HG03039 (cell line): ENCODE measurements around the gene NUDCD3.

ENCODE experiments used
- ATAC-seq: cut with Tn5 transposase; IDR thresholded peaks from one replicate; pipeline ENCODE4 v1.9.1; 2021; ENCODE audit warnings: mild to moderate bottlenecking, moderate library complexity; ENCODE audit not compliant: unreplicated experiment

Gene NUDCD3

DNA sequence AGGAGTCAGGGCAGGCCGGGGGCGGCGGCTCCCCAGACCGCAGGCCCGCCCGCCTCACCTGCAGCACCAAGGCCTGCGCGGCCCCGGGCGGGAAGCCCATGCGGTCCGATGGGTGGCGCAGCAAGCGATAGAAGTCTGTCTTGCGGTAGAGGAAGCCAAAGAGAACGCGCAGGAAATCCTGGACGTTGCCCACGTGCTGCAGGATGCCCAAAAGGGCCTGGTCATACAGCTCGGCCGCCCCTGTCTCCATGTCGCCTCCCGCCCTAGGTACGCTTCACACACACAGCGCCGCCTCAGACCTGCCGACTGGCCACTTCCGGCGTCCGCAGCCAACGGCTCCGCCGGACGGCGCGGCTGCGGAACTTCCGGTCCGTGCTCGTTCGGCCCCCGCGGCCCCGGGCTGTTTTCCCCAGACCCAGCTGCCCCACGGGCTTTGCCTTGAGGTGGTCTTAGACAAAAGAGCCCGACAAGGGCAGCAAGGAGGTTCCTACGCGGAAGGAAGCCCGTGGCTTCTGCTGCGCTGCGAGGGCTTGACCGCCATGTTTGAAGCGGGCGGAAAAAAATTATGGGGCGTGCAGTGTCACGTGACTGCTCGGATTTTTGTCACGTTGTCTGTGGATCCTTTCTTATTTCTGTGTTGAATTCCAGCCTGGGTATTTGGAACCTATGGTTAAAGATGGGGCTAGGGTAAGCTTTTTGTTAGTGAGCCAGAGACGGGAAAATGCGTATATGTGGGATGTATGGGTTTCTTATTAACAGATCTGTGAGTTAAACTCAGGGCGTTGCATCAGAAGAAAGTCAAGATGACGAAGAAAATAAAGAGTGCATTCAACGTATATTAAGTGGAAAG, at the start of gene NUDCD3:
TSS of gene NUDCD3 (minus strand) at position 308 of the 850 bp plus-strand sequence. CDS start at position 250, 58 bp downstream.
- ATAC-seq = peak; percentile 93

DNA sequence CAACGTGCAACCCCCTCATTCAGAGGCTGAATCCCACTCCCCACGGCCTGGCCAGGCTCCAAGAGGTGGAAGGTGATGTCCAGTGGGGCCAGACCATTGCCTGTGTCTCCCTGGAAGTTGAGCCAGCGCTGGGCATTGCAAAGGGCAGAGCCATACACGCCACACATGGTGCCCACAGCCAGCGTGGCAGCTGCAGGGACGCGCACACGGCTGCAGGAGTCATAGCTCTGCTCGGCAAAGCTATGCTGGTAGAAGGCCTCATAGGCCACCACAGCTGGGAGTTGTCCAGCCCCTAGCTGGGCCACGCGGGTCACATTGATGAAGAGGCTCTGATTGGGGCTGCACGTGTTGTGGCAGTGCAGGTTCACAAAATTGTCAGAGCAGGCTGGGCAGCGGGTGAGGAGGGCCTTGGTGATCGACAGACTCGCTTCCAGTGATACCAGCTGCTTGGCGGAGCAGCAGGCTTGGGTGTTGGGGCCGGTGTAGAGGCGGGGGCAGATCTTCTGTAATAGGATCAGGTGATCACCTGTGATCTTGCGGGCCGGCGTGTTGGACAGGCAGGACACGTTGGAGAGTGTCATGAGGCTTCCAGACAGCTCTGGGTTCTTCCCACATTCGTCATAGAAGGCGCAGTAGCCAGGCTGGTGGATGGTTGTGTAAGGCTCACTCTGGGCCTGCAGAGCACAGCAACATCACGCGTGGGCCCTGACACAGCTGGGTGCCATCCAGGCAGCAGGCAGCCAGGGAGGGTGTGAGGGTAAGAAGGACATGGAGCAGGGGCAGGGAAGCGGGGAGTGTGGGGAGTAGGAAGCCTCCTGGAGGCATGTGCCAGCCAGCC, 49.4 kb upstream of the NUDCD3 start:
- no peak for ATAC-seq

DNA sequence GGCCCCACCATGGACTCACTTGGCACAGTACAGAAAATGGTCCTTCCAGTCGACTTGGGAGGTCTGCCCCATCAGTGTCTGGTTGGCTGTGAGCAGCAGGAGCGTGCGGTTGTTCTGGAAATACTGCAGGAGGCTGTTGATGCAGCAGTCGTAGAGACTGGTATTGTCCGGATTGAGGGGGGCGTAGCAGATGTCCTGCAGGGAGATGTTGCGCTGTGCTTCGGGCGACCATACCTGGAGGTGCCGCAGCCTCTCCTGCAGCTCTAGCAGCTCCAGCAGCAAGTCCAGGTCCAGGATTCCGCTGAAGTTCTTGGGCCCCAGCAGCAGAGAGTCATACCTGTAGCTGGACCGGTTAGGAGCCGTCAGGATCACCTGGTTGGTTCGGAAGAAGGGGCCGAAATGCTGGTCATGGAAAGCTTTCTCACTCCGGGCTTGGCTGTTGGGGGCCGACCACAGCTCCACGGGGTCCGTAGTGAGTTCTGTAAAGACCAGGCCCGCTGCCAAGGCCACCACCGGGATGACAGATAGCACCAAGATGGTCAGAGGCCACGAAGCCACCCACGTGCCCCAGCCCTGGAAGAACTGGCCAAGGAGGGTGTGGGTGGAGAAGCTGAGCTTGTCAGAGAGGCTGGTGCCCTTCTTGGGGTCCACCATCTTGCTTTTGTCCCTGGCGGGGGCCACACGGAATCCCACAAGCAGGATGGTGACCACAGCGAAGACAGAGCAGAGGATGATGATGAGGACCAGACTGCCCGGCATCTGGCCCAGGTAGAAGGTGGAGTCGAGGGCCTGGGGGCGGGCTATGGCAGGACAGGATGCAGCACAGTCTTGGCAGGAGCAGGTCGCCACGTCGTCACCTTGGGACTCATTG, 48.6 kb upstream of the NUDCD3 start:
- no peak for ATAC-seq

DNA sequence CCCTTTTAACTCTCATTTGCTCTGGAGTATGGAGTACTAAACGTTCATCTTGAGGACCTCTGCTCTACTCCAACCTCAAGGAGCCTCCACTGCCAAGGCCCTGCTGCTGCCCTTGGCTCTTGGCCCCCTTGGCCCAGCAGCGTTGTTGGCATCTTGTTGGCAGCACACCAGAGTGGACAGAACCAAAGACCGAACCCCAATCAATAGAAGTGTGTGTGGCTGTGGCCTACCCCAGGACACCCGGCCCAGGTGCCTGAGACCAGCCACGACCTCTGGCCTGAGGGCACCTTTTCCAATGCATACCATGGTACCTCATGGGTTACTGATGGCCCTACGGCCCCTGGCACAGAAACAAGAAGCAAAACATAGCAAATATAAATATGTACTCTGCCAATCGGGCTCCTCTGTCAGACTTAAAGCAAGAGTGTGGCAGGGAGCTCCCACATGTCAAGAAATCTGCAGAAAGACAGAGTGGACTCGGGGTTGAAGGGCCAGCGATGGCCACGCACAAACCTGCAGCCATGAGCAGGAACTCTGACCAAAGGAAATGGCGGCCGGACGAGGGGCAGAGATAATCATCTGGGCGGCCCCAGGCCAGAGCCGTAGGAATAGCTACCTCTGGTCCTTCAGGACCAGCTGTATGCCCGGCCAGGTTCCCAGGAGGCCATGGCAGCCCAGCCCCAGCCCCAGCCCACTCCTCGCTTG, 47.8 kb upstream of the NUDCD3 start:
- ATAC-seq = no peak

DNA sequence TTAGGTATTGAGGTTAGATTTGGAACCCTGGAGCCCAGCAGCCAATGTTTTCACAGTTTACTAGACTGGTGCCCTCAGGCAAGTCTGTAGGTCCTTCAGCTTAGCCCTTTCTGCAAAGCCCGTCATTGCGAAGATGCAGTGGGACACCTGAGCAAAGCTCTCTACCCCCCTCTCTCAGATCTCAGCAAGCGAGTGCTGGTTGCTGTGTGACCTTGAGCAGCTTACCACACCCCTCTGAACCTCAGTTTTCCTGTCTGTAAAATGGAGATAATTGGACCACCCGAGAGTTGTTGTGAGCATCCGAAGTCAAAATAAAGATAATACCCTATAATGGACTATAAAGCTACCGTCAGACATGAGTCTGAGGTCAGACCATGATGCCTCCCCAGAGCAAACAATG, 47.0 kb upstream of the NUDCD3 start:
- no peak for ATAC-seq

DNA sequence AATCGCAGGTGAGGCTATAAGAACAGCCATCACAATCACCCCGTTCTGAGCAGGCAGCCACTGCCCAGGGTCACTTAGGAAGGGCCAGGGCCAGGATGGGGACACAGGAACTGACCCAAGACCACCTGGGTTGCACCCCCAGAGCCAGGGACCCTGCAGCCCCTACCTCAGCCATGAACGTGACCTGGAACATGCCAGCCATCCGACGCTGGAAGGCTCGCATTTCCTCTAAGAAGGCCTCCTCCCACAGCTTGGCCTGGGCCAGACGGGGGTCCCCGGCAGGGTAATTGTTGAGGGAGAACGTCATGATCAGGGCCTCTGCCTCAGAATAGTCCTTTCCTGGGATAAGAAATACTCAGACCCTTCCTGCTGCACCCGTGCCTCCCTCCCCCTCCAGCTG, 45.6 kb upstream of the NUDCD3 start:
- no peak for ATAC-seq

DNA sequence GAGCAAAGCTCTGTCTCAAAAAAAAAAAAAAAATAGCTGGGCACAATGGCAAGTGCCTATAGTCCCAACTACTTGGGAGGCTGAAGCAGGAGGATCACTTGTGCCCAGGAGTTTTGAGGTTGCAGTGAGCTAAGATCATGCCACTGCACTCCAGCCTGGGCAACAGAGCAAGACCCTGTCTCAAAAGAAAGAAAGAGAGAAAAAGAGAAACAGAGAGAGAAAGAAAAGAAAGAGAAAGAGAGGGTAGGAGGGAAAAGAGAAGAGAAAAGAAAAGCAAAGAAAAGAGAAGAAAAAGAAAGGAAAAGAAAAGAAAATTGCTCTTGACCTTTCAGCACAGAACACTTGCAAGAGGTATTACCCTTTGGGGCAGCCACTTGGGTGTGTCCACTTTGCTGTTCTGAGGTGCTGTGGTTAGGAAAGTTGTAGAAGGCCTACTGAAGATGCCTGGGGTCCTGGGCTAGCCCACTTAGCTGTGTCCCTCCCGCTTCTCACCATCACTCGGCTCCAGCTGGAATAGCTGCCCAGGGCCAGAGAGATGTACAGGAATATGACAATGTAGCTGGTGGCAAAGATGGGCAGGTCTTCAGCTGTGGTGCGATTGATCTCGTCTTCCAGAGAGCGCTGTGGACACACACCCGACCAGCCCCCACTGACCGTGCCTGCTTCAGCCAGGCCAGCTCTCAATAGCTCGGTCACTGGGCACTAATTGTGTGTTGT, 45.0 kb upstream of the NUDCD3 start:
- no peak for ATAC-seq

DNA sequence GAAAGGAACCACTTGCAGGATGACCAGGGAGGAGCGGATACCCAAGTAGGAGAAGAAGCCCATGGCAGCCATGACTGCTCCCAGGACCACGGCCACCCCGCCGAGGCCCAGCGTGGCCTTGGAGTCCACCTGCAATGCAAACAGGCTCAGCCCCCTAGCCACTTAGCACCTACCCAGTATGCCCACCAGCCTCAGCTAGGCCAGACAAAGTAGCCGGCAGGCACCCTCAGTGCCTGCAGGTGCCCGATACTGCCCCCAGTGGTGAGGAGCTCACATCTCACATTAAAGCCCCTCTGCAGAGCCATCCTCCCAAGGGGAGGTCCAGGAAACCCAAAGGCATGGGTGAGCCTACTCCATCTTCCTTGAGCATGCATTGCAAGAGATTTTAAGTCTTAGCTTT, 44.0 kb upstream of the NUDCD3 start:
- ATAC-seq = no peak

DNA sequence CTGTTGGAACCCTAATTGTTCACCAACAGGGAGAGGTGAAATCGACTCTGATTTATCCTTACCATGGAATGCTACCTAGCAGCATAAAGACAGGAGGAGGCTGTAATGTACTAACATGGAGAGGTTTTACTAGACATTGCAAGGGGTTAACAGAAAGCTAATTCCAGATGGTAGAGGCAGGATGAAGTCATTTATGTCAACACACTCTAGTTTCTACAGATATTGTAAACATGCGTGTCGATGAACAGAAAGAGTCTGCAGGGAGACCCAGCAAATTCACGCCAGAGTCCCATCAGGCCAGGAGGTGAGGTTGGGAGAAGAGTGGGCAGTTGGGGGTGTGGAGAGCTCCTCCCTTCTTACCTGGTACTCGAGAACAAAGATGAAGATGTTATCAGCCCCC, 43.6 kb upstream of the NUDCD3 start:
- no peak for ATAC-seq

DNA sequence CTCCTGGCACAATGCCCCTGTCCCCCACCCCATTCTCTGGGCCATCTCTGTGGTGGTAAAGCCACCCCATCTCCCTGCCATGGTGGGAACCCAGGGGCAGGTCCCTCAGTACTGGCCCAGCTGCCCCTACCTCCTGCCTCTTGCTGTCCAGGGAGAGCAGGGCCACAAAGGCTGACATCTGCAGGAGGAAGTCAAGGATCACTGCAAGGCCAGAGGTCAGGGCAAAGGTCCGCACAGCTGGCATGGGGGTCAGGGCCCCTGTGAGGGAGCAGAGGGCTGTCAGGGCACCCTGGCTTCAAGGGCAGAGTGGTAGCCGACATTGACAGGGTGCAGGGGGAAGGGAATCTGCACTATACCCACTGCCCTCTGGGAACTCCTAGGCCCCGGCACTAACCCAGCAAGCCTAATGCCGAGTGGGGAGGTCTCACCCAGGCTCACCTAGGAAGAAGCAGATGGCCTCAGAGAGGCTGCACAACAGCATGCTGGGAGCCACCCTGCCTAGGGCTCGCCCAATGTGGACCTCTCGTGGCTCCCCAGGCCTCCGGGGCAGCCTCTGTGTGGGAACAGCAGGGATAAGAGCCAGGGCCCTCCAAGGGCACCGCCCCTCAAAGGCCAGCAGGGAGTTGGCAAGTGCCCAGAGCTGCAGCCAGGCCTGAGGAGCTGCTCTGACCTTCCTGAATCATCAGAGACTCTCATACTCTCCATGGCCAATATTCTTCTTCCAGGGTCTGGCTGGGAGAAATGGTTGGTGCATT, 43.0 kb upstream of the NUDCD3 start:
- no peak for ATAC-seq

DNA sequence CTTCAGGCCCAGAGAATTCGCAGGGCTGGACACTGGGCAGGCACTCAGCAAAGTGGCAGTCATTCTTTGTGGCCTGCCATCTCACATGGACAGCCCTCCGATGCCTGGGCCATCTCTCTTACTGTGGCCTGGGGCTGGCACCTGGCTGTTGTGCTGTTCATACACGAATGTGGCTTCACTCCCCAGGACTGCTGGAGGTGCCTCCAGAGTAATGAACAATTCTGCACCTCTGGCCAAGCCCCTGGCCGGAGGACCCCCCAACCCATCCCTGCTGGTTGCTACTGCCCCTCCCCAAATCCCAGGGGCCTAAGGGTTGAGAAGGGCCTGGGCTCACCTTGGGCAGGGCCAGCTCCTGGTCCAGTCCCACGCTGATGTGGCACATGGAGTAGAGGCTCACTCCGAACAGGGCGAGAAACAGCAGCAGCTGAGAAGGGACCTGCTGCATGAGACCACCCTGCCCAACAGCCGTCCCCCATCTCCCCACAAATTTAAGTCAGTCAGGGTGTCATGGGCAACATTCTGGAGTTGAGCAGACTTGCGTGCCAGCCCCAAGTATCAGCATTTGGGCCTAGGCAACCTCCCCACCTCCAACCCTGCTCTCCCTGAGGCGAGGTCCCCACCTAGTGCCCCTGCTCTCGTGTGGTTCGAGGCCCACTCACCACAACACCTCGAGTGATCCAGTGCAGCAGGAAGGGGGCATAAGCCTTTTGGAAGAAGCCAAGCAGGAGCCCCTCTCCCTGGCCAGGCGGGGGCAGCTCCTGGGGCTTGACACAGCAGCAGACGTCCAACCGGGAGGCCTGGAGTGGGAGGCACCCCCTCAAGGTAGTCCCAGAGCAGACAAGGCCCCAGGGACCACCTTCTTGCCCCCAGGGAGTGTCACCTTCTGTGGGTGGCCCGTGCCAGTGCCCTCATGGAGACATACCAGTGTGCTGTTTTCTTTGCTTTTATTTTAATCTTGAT, 41.2 kb upstream of the NUDCD3 start:
- no peak for ATAC-seq

DNA sequence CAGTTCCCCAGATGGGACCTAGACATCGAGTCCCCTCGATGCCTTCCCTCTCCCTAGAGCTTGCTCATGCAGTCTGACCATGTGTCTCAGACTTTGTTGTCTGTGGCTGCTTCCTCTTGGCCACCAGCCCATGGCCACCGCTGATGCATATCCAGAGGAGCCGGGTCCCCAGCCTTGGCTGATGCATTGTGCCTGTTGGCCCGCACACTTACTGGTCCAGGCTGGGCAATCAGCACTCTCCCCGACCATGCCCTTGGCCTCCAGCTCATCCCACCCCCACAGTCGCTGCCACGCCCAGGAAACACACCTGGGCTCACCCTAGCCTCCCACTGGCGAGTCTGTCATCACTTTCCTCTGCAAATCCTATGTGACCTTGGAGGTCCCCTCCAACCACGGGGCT, 40.5 kb upstream of the NUDCD3 start:
- ATAC-seq = no peak

DNA sequence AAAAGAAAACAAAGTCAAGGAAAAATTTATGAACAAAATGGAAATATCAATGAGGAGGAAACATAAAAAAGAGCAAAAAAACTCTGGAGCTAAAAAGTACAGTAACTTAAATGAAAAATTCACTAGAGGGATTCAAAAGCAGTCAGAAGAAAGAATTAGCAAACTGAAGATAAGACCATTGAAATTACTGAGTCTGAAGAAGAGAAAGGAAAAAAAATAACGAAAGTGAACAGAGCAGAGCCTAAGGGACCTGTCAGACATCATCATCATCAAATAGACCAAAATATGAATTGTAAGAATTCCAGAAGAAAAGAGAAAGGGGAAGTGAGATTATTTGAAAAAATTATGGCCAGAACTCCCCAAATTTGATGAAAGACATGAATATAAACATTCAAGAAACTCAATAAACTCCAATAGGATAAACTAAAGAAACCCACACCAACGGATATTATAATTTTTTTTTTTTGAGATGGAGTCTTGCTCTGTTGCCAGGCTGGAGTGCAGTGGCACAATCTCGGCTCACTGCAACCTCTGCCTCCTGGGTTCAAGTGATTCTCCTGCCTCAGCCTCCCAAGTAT, 34.4 kb upstream of the NUDCD3 start:
- ATAC-seq = no peak

DNA sequence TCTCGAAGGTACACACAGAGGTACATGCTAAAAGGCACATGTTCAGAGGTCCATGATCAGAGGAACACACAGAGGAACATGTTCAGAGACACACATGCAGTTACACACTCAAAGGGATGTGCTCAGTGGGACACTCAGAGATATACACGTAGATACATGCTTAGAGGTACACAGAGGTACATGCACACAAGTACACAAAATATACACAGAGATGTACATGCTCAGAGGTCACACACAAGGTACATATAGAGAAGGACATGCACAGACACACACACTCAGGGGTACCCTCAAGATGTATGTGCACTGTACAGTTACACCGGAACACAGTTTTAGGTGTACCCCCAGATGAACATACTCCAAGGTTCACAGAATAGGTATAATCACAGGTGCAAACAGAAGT, 31.9 kb upstream of the NUDCD3 start:
- ATAC-seq = no peak

DNA sequence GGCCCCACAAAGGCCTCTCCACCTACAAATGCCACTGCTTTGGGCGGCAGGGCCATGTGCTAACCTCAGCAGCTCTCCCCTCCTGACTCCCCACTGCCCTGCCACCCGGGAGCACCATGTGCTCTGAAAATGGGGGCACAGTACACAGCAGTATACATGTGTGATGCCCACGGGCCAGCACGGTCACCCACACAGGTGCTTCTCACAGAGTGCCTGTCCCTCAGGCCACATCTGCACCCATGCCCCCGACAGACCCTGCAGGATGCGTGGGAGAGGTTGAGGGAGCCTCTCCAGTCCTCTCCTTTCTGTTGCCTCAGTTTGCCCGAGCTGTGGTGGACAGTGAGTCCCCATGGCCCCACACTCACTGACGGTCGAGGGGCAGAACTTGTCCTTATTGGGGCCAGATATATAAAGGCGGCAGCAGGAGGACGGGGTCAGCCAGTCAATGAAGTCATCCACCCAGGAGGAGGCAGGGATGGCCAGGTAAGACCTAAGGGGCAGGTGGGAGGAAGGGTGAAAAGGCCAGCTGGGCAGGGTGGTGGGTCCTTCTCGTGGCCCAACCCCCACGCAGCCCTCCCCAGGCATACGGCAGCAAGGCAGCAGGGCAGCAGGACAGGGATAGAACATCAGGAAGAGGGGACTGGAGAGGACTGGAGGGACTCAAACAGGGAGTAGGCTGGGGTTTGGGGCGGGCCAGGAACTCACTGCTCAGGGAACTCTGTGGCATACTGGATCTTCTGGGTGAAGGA, 31.1 kb upstream of the NUDCD3 start:
- no peak for ATAC-seq

DNA sequence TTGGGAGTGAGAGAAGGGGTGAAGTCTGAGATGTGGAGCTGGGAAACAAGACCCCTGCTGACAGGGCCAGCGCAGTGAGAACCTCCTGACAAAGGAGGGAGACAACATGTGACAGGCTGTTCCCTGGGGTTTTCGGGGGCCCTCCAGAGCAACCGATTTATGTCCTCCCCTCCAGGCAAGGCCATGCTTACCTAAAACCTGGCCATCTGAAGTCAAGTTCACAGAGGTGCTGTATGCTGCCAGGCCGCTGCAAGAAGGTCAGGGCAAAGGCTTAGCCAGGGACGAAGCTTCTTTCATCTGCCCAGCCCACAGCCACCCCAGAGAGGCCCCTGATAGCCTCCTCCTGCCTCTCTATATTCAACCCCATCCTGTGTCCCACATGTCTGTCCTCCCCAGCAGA, 30.1 kb upstream of the NUDCD3 start:
- no peak for ATAC-seq

DNA sequence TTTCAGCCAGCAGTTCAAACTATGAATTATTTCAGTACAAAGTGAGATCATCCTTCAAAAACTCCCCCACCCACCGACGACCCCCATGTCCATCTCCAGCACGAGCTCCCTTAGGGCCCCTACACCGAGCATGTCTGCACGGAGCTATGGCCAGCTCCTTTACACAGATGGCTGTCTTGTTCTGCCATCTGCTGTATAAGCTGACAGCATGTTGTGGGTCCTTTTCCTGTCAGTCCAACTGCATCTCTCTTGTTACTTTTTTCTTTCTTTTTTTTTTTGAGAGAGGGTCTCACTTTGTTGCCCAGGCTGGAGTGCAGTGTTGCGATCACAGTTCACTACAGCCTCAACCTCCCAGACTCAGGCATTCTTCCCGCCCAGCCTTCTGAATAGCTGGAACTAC, 29.1 kb upstream of the NUDCD3 start:
- no peak for ATAC-seq
